Esophagus muscularis mucosa (tissue), 3 donors: ENCODE measurements around the gene CIC.

ENCODE experiments used
- CTCF ChIP-seq, 3 experiments: fragments of 200-600 bp in 2 of 3; fragments of 450-650 bp in 1 of 3; sonication (generic) in 2 of 3; IDR thresholded peaks; one replicate each; pipeline ENCODE4 v1.5.1; 2017 to 2019; ENCODE audit warnings: antibody characterized with exemption in 3 of 3, mild to moderate bottlenecking in 2 of 3, moderate library complexity in 1 of 3
- POLR2A ChIP-seq: fragments of 450-650 bp; IDR thresholded peaks from one replicate; pipeline ENCODE4 v1.6.1; 2017; ENCODE audit warnings: antibody characterized with exemption, moderate library complexity, mild to moderate bottlenecking, low read depth
- POLR2AphosphoS5 ChIP-seq, 2 donors: sonication (generic); formaldehyde crosslinking; IDR thresholded peaks; one replicate each; pipeline ENCODE4 v1.6.1; 2017; ENCODE audit warnings: antibody characterized with exemption in 2 of 2

- no peak for TF ChIP-seq CTCF (IDR thresholded peaks at IDR 0.05)
- TF ChIP-seq POLR2AphosphoS5 (IDR thresholded peaks at IDR 0.05) = no peak
- no peak for TF ChIP-seq POLR2A
Observed at GRCh38 chr19:42292042-42292960, 23.2 kb downstream of the CIC start.
